HG03139 (cell line): ENCODE data around the gene METTL9.

Experiments used
- ATAC-seq: cut with Tn5 transposase; IDR thresholded peaks from one replicate; pipeline ENCODE4 v1.9.1; 2021; ENCODE audit not compliant: unreplicated experiment

Gene METTL9

GRCh38 chr16:21703589-21704174 is 104.3 kb downstream of the METTL9 start:
- no peak for ATAC-seq

- ATAC-seq = no peak
Observed at GRCh38 chr16:21704266-21704665, 104.9 kb downstream of the METTL9 start.

GRCh38 chr16:21704733-21705132 is 105.4 kb downstream of the METTL9 start:
- no peak for ATAC-seq
